A673 (cell line): ENCODE measurements around the gene NDP. TPM values are rescaled to one million over a fixed set of nuclear protein-coding genes. Genes with fewer than 3 reads are reported as not detected.

Experiments used
- BruUV-seq: library from RNA; stranded (reverse); fragments of 400-500 nt; replicated peaks from 2 replicates; lab custom pipeline; 2021; lab: Mats Ljungman, UMichigan
- CTCF ChIA-PET: fragments of 300-600 bp; sonication (Branson Sonifier 250); formaldehyde crosslinking; loops from one replicate; lab custom pipeline; 2022; ENCODE audit warnings: antibody characterized with exemption; lab: Charles Lee
- POLR2A ChIA-PET: fragments of 300-600 bp; sonication (Branson Sonifier 250); formaldehyde crosslinking; loops from one replicate; lab custom pipeline; 2022; ENCODE audit warnings: antibody characterized with exemption; ENCODE audit not compliant: low non-redundant PET; lab: Charles Lee
- DNase-seq: peaks from one replicate; pipeline ENCODE4 v3.0.0-alpha.2; 2015; ENCODE audit warnings: low spot score
- H3K27ac ChIP-seq: fragments of 200-600 bp; sonication (generic); 2 replicates; pipeline ENCODE4 v1.5.1; 2016; ENCODE audit warnings: mixed run types, low read depth, mild to moderate bottlenecking, mixed read lengths, antibody characterized with exemption, low read length; ENCODE audit not compliant: poor library complexity, severe bottlenecking
- H3K27me3 ChIP-seq: fragments of 200-600 bp; sonication (generic); replicated peaks from 2 replicates; pipeline ENCODE4 v1.6.1; 2017; ENCODE audit warnings: mixed run types, low read depth, mild to moderate bottlenecking, mixed read lengths, antibody characterized with exemption, low read length; ENCODE audit not compliant: insufficient read depth, poor library complexity
- H3K36me3 ChIP-seq: fragments of 200-600 bp; sonication (generic); 2 replicates; pipeline ENCODE4 v1.6.1; 2016; ENCODE audit warnings: mixed run types, mild to moderate bottlenecking, mixed read lengths, antibody characterized with exemption, low read length; ENCODE audit not compliant: insufficient read depth, poor library complexity, severe bottlenecking
- H3K4me1 ChIP-seq: fragments of 200-600 bp; sonication (generic); 2 replicates; pipeline ENCODE4 v1.6.1; 2017; ENCODE audit warnings: mixed run types, mild to moderate bottlenecking, mixed read lengths, antibody characterized with exemption, low read length; ENCODE audit not compliant: insufficient read depth, poor library complexity, severe bottlenecking
- H3K4me3 ChIP-seq: fragments of 200-600 bp; sonication (generic); 2 replicates; pipeline ENCODE4 v1.5.1; 2016; ENCODE audit warnings: low read depth, mixed run types, mild to moderate bottlenecking, mixed read lengths, low read length; ENCODE audit not compliant: poor library complexity, severe bottlenecking
- H3K9me3 ChIP-seq: fragments of 200-600 bp; sonication (generic); 2 replicates; pipeline ENCODE4 v1.6.1; 2016; ENCODE audit warnings: mixed run types, low read depth, mild to moderate bottlenecking, mixed read lengths, antibody characterized with exemption, low read length; ENCODE audit not compliant: poor library complexity, severe bottlenecking
- CTCF ChIP-seq: fragments of 300-800, 200-600 bp; sonication (generic); conservative IDR thresholded peaks from 2 replicates; pipeline ENCODE4 v1.5.1; 2017; ENCODE audit warnings: low read depth, mild to moderate bottlenecking, antibody characterized with exemption, low read length, moderate library complexity, mixed read lengths
- EZH2 ChIP-seq: fragments of 200-600 bp; sonication (generic); IDR thresholded peaks from 2 replicates; pipeline ENCODE4 v1.6.1; 2017; ENCODE audit warnings: borderline replicate concordance, low read depth, mild to moderate bottlenecking, mixed read lengths, antibody characterized with exemption, low read length; ENCODE audit not compliant: poor library complexity, severe bottlenecking
- intact Hi-C: fragments of 100-400 bp; cut with micrococcal nuclease; formaldehyde crosslinking; loops from one replicate; pipeline ENCODE4 v1.10.0; 2022; ENCODE audit not compliant: unreplicated experiment
- total RNA-seq: library from RNA; stranded (reverse); gene quantifications from 2 replicates; pipeline ENCODE4 v1.2.3, GENCODE V29; 2021

The NDP gene
- total RNA-seq, 1 experiment from 2014 or later = not detected

- Histone ChIP-seq H3K4me3 (no peak overlapping the region), H3K27me3 (no peaks in the 10 kb centered on the region), H3K4me1 (no peaks in the 10 kb centered on the region), H3K9me3 (no peaks in the 10 kb centered on the region), H3K27ac (no peak overlapping the region), H3K36me3 (no peaks in the 10 kb centered on the region)
- intact Hi-C loops = no loop called here
- ChIA-PET CTCF (no interaction called here), POLR2A (no interaction called here)
- no peak for DNase-seq
- TF ChIP-seq EZH2 = no peak
- BruUV-seq = no TSS peak
Observed at GRCh38 chrX:44012484-44013096, 39.4 kb upstream of the NDP start.

- no peaks in the 10 kb centered on the region for H3K4me1 ChIP-seq
- H3K9me3 ChIP-seq = no peaks in the 10 kb centered on the region
- H3K27me3 ChIP-seq = no peaks in the 10 kb centered on the region
- TF ChIP-seq CTCF (no peak), EZH2 (no peak)
- H3K36me3 ChIP-seq = no peaks in the 10 kb centered on the region
- POLR2A ChIA-PET = no interaction called here
- H3K4me3 ChIP-seq = no peak overlapping the region
- no peak overlapping the region for H3K27ac ChIP-seq
- DNase-seq = no peak
- no TSS peak for BruUV-seq
- CTCF ChIA-PET = no interaction called here
- intact Hi-C loops = no loop called here
Observed at GRCh38 chrX:44011506-44011905, 38.3 kb upstream of the NDP start.

- no peak overlapping the region for H3K27ac ChIP-seq
- ChIA-PET CTCF (no interaction called here), POLR2A (no interaction called here)
- H3K4me1 ChIP-seq = no peaks in the 10 kb centered on the region
- no peak for DNase-seq
- H3K9me3 ChIP-seq = no peaks in the 10 kb centered on the region
- BruUV-seq = no TSS peak
- no peaks in the 10 kb centered on the region for H3K27me3 ChIP-seq
- no peak for TF ChIP-seq EZH2
- TF ChIP-seq CTCF = no peak
- no peak overlapping the region for H3K4me3 ChIP-seq
- intact Hi-C loops = no loop called here
- no peaks in the 10 kb centered on the region for H3K36me3 ChIP-seq
Observed at GRCh38 chrX:44010626-44011025, 37.4 kb upstream of the NDP start.

GRCh38 chrX:44006081-44006480, 32.9 kb upstream of the NDP start:
- Histone ChIP-seq H3K27ac (no peak overlapping the region), H3K27me3 (peaks cover 11% of the 10 kb centered on the region), H3K4me1 (no peaks in the 10 kb centered on the region), H3K4me3 (no peak overlapping the region), H3K9me3 (no peaks in the 10 kb centered on the region), H3K36me3 (no peaks in the 10 kb centered on the region)
- ChIA-PET CTCF (no interaction called here), POLR2A (no interaction called here)
- no peak for DNase-seq
- intact Hi-C loops = no loop called here
- no TSS peak for BruUV-seq
- TF ChIP-seq EZH2 (no peak), CTCF (no peak)
